SK-N-SH treated with all-trans-retinoic acid at 6 μM for 48 hours (cell line): ENCODE measurements around the gene TOMM40L.

Experiments
- ATAC-seq: fragments of 200-7000 bp; cut with Tn5 transposase; 3 replicates; pipeline ENCODE4 v1.9.1; 2020; ENCODE audit warnings: mild to moderate bottlenecking, moderate library complexity
- ARNTL ChIP-seq: fragments of 450-650 bp; formaldehyde crosslinking; IDR thresholded peaks from 2 replicates; pipeline ENCODE4 v1.5.0; 2020; ENCODE audit warnings: low read depth, mild to moderate bottlenecking, moderate library complexity, borderline replicate concordance
- BACH2 ChIP-seq: fragments of 250-450 bp; sonication (Bioruptor Pico); IDR thresholded peaks from 2 replicates; pipeline ENCODE4 v1.9.0; 2021; ENCODE audit warnings: mild to moderate bottlenecking, borderline replicate concordance
- CREB5 ChIP-seq: fragments of 250-450 bp; sonication (Bioruptor Pico); IDR thresholded peaks from 2 replicates; pipeline ENCODE4 v1.5.1; 2020; ENCODE audit warnings: low read depth, mild to moderate bottlenecking, moderate library complexity
- CSDC2 ChIP-seq: fragments of 250-450 bp; sonication (Bioruptor Pico); IDR thresholded peaks from 2 replicates; pipeline ENCODE4 v1.5.0; 2020; ENCODE audit warnings: mild to moderate bottlenecking, moderate library complexity
- CSRNP3 ChIP-seq: fragments of 250-450 bp; sonication (Bioruptor Pico); IDR thresholded peaks from 2 replicates; pipeline ENCODE4 v1.5.1; 2021; ENCODE audit warnings: mild to moderate bottlenecking, moderate library complexity
- ESRRG ChIP-seq: fragments of 250-450 bp; sonication (Bioruptor Pico); IDR thresholded peaks from 2 replicates; pipeline ENCODE4 v1.6.1; 2021; ENCODE audit warnings: mild to moderate bottlenecking
- GLIS3 ChIP-seq: fragments of 250-450 bp; sonication (Bioruptor Pico); IDR thresholded peaks from 2 replicates; pipeline ENCODE4 v1.5.0; 2020; ENCODE audit warnings: mild to moderate bottlenecking, moderate library complexity
- ISL1 ChIP-seq: fragments of 250-450 bp; sonication (Bioruptor Pico); IDR thresholded peaks from 2 replicates; pipeline ENCODE4 v2.1.2; 2022; ENCODE audit warnings: mild to moderate bottlenecking, moderate library complexity
- OSR1 ChIP-seq: fragments of 250-450 bp; sonication (Bioruptor Pico); IDR thresholded peaks from 2 replicates; pipeline ENCODE4 v1.8.0; 2022; ENCODE audit warnings: moderate library complexity, mild to moderate bottlenecking, inconsistent platforms
- PATZ1 ChIP-seq: fragments of 250-450 bp; sonication (Bioruptor Pico); IDR thresholded peaks from 2 replicates; pipeline ENCODE4 v1.8.0; 2020; ENCODE audit warnings: mild to moderate bottlenecking, moderate library complexity, borderline replicate concordance
- POU6F1 ChIP-seq: fragments of 250-450 bp; sonication (Bioruptor Pico); IDR thresholded peaks from 2 replicates; pipeline ENCODE4 v1.8.0; 2021; ENCODE audit warnings: low read depth, mild to moderate bottlenecking, moderate library complexity, borderline replicate concordance
- PPARA ChIP-seq: fragments of 250-450 bp; sonication (Bioruptor Pico); IDR thresholded peaks from 2 replicates; pipeline ENCODE4 v1.5.0; 2020; ENCODE audit warnings: mild to moderate bottlenecking, borderline replicate concordance
- SNAI2 ChIP-seq: fragments of 250-450 bp; sonication (Bioruptor Pico); IDR thresholded peaks from 2 replicates; pipeline ENCODE4 v1.5.0; 2020; ENCODE audit warnings: mild to moderate bottlenecking, moderate library complexity
- TCF4 ChIP-seq: fragments of 250-450 bp; sonication (Bioruptor Pico); IDR thresholded peaks from 2 replicates; pipeline ENCODE4 v1.8.0; 2021; ENCODE audit warnings: mild to moderate bottlenecking, moderate library complexity, borderline replicate concordance
- TOX ChIP-seq: fragments of 250-450 bp; sonication (Bioruptor Pico); IDR thresholded peaks from 2 replicates; pipeline ENCODE4 v1.8.0; 2021; ENCODE audit warnings: mild to moderate bottlenecking, moderate library complexity, borderline replicate concordance
- TSHZ2 ChIP-seq: fragments of 250-450 bp; sonication (Bioruptor Pico); IDR thresholded peaks from 2 replicates; pipeline ENCODE4 v1.5.0; 2020; ENCODE audit warnings: mild to moderate bottlenecking, moderate library complexity
- ZC3H10 ChIP-seq: fragments of 250-450 bp; sonication (Bioruptor Pico); IDR thresholded peaks from 2 replicates; pipeline ENCODE4 v1.5.1; 2021; ENCODE audit warnings: mild to moderate bottlenecking, moderate library complexity
- ZFP3 ChIP-seq: fragments of 250-450 bp; sonication (Bioruptor Pico); IDR thresholded peaks from 2 replicates; pipeline ENCODE4 v1.5.0; 2020; ENCODE audit warnings: mild to moderate bottlenecking, moderate library complexity
- ZFP30 ChIP-seq: fragments of 450-650 bp; formaldehyde crosslinking; IDR thresholded peaks from 2 replicates; pipeline ENCODE4 v1.5.0; 2022; ENCODE audit warnings: mild to moderate bottlenecking, moderate library complexity
- ZNF565 ChIP-seq: fragments of 450-650 bp; formaldehyde crosslinking; conservative IDR thresholded peaks from 2 replicates; pipeline ENCODE4 v1.5.0; 2020; ENCODE audit warnings: low read depth, mild to moderate bottlenecking, moderate library complexity
- ZNF70 ChIP-seq: fragments of 450-650 bp; formaldehyde crosslinking; IDR thresholded peaks from 2 replicates; pipeline ENCODE4 v1.5.0; 2020; ENCODE audit warnings: mild to moderate bottlenecking, moderate library complexity
- ZNF8 ChIP-seq: fragments of 450-650 bp; formaldehyde crosslinking; IDR thresholded peaks from 2 replicates; pipeline ENCODE4 v1.5.0; 2020; ENCODE audit warnings: mild to moderate bottlenecking, moderate library complexity

Gene TOMM40L

GRCh38 chr1:161176468-161177111 is 49.3 kb upstream of the TOMM40L start (continued):
- TF ChIP-seq CREB5 (CRISPR knock-in tag) (no peak), TOX (CRISPR knock-in tag) (no peak)

- peak; percentile 96 for ATAC-seq
- TF ChIP-seq ZC3H10 (CRISPR knock-in tag) (no peak), PATZ1 (CRISPR knock-in tag) (no peak), ZFP3 (CRISPR knock-in tag) (0 out of 2 replicates have a peak, but pooled peaks have one; percentile 10)
Measured at GRCh38 chr1:161177112-161177935, 48.5 kb upstream of the TOMM40L start, which contains the start of gene B4GALT3. Gene B4GALT3, minus strand, starts transcription at chr1:161177507. Its CDS starts 1,447 bp downstream, at chr1:161176060.

GRCh38 chr1:161177936-161178244 is 48.0 kb upstream of the TOMM40L start:
- no peak for ATAC-seq

More at GRCh38 chr1:161177936-161178244, 48.0 kb upstream of the TOMM40L start:
- TF ChIP-seq TCF4, result no peak
- no peak for TF ChIP-seq BACH2 (CRISPR knock-in tag)
- TF ChIP-seq ZNF70 (CRISPR knock-in tag), result no peak
- TF ChIP-seq GLIS3 (CRISPR knock-in tag), result no peak
- no peak for TF ChIP-seq POU6F1 (CRISPR knock-in tag)
- no peak for TF ChIP-seq TSHZ2
- no peak for TF ChIP-seq ZNF8 (CRISPR knock-in tag)
- no peak for TF ChIP-seq SNAI2 (CRISPR knock-in tag)
- no peak for TF ChIP-seq ZFP30 (CRISPR knock-in tag)
- no peak for TF ChIP-seq ZNF565
- no peak for TF ChIP-seq ESRRG (CRISPR knock-in tag)
- TF ChIP-seq PATZ1 (CRISPR knock-in tag), result no peak
- no peak for TF ChIP-seq CREB5 (CRISPR knock-in tag)
- no peak for TF ChIP-seq ARNTL (CRISPR knock-in tag)
- no peak for TF ChIP-seq TOX (CRISPR knock-in tag)
- no peak for TF ChIP-seq ISL1 (CRISPR knock-in tag)
- TF ChIP-seq CSDC2 (CRISPR knock-in tag), result no peak
- TF ChIP-seq OSR1 (CRISPR knock-in tag), result no peak
- no peak for TF ChIP-seq CSRNP3 (CRISPR knock-in tag)
- TF ChIP-seq PPARA (CRISPR knock-in tag), result no peak
